Measurements from ENCODE around the gene RFWD3.

Gene RFWD3

DNA sequence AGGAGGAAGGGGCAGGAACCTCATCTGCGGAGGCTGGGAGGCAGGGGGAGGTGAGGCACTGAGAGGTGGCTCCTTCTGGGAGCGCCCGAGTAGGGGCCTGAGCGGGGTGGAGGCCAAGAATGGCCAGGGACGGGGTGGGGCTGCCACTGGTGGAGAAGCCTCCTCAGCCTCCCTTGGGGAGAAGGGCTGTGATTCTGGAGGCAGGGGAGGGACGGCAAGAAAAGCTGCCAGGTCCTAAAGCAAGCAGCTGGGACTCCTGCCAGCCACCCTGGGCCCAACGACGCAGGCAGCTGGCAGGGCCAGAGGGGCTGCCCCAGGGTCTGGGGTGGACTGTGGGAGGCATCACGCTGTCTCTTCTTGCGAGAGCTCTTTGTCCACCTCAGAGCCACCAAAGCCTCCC is 46.6 kb upstream of the RFWD3 start:
- no peaks in the 10 kb centered on the region for H3K36me3 ChIP-seq (replicated peaks; ENCODE audit: insufficient read depth, low read length)
- no peak overlapping the region for H3K9ac ChIP-seq (ENCODE audit: low read length)
- no peaks in the 10 kb centered on the region for H3K9me2 ChIP-seq (replicated peaks; ENCODE audit: insufficient read depth, low read length)
- H3K4me1 ChIP-seq (ENCODE audit: low read length): no peaks in the 10 kb centered on the region
- H3K4me2 ChIP-seq (ENCODE audit: low read depth, low read length): no peak overlapping the region
- H3K27ac ChIP-seq (ENCODE audit: low read length): no peak overlapping the region
- no peak for DNase-seq
- TF ChIP-seq EZH2phosphoT487 (IDR thresholded peaks at IDR 0.05; ENCODE audit: low read length): no peak
- TF ChIP-seq, protein P1, sequence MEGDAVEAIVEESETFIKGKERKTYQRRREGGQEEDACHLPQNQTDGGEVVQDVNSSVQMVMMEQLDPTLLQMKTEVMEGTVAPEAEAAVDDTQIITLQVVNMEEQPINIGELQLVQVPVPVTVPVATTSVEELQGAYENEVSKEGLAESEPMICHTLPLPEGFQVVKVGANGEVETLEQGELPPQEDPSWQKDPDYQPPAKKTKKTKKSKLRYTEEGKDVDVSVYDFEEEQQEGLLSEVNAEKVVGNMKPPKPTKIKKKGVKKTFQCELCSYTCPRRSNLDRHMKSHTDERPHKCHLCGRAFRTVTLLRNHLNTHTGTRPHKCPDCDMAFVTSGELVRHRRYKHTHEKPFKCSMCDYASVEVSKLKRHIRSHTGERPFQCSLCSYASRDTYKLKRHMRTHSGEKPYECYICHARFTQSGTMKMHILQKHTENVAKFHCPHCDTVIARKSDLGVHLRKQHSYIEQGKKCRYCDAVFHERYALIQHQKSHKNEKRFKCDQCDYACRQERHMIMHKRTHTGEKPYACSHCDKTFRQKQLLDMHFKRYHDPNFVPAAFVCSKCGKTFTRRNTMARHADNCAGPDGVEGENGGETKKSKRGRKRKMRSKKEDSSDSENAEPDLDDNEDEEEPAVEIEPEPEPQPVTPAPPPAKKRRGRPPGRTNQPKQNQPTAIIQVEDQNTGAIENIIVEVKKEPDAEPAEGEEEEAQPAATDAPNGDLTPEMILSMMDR (IDR thresholded peaks at IDR 0.05; ENCODE audit: low read length): no peak
- no peak for TF ChIP-seq EZH2 (optimal IDR thresholded peaks at IDR 0.05; ENCODE audit: low read depth, low read length)
- H2AFZ ChIP-seq (ENCODE audit: low read length): no peak overlapping the region
- no peaks in the 10 kb centered on the region for H4K20me1 ChIP-seq (ENCODE audit: insufficient read depth, low read length)
- no peaks in the 10 kb centered on the region for H3K79me2 ChIP-seq (ENCODE audit: low read length)
- no peaks in the 10 kb centered on the region for H3K9me3 ChIP-seq (replicated peaks; ENCODE audit: insufficient read depth, low read length)
- no peak overlapping the region for H3K4me3 ChIP-seq (ENCODE audit: low read length)
- no peaks in the 10 kb centered on the region for H3F3A ChIP-seq (ENCODE audit: insufficient read depth, low read length)
- H3K27me3 ChIP-seq (replicated peaks; ENCODE audit: insufficient read depth, low read length): no peaks in the 10 kb centered on the region

DNA sequence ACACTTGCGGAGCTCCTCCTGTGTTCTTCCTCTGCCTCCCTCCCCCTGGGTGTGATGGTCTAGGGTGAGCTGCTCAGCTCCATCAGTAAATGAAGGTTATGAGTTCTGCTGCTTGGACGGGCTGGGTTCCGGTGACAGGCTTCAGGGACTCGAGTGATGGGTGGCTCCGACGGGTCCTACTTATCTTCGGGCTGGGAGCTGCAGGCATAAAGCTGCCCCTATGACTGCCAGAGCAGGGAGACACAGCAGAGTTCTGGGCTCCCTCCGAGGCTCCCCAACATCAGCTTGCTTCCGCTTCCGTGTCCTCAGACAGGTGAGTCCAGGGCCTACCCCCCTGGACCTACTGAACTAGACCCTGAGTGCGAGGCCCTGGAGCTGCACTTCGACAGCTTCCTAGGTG is 45.3 kb upstream of the RFWD3 start:
- Histone ChIP-seq H3K4me3 (ENCODE audit: low read length) (no peak overlapping the region), H3K9ac (ENCODE audit: low read length) (no peak overlapping the region), H2AFZ (ENCODE audit: low read length) (no peak overlapping the region), H3K36me3 (replicated peaks; ENCODE audit: insufficient read depth, low read length) (no peaks in the 10 kb centered on the region), H3K9me3 (replicated peaks; ENCODE audit: insufficient read depth, low read length) (no peaks in the 10 kb centered on the region), H3K27me3 (replicated peaks; ENCODE audit: insufficient read depth, low read length) (no peaks in the 10 kb centered on the region), H3K79me2 (ENCODE audit: low read length) (no peaks in the 10 kb centered on the region), H3K4me1 (ENCODE audit: low read length) (no peaks in the 10 kb centered on the region), H3K27ac (ENCODE audit: low read length) (no peak overlapping the region), H3F3A (ENCODE audit: insufficient read depth, low read length) (no peaks in the 10 kb centered on the region), H3K9me2 (replicated peaks; ENCODE audit: insufficient read depth, low read length) (no peaks in the 10 kb centered on the region), H3K4me2 (ENCODE audit: low read depth, low read length) (no peak overlapping the region), H4K20me1 (ENCODE audit: insufficient read depth, low read length) (no peaks in the 10 kb centered on the region)
- DNase-seq: no peak
- TF ChIP-seq EZH2phosphoT487 (IDR thresholded peaks at IDR 0.05; ENCODE audit: low read length) (no peak), EZH2 (optimal IDR thresholded peaks at IDR 0.05; ENCODE audit: low read depth, low read length) (no peak)
- TF ChIP-seq, protein P1 (IDR thresholded peaks at IDR 0.05; ENCODE audit: low read length): no peak

DNA sequence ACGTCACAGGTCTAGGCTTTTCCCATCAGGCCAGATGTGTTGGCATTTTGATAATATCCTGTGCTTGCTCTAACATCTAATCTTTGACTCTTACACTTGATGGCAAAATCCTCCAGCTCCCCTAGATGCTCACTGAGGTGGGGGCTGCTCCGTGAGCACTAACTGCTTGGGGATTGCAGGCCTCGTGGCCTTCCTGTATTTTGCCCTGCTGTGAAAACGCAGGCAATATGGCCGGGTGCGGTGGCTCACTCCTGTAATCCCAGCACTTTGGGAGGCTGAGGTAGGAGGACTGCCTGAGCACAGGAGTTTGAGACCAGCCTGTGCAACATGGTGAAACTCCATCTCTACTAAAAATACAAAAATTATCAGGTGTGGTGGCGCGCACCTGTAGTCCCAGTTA is 43.7 kb upstream of the RFWD3 start:
- H3K9ac ChIP-seq (ENCODE audit: low read length): no peak overlapping the region

More for the DNA sequence above, 43.7 kb upstream of the RFWD3 start:
- no peaks in the 10 kb centered on the region for H3K9me3 ChIP-seq (replicated peaks; ENCODE audit: insufficient read depth, low read length)
- no peaks in the 10 kb centered on the region for H3K27me3 ChIP-seq (replicated peaks; ENCODE audit: insufficient read depth, low read length)
- no peak overlapping the region for H3K4me2 ChIP-seq (ENCODE audit: low read depth, low read length)
- no peak overlapping the region for H2AFZ ChIP-seq (ENCODE audit: low read length)
- no peaks in the 10 kb centered on the region for H4K20me1 ChIP-seq (ENCODE audit: insufficient read depth, low read length)
- DNase-seq: no peak
- H3K4me3 ChIP-seq (ENCODE audit: low read length): no peak overlapping the region
- no peaks in the 10 kb centered on the region for H3F3A ChIP-seq (ENCODE audit: insufficient read depth, low read length)
- no peaks in the 10 kb centered on the region for H3K79me2 ChIP-seq (ENCODE audit: low read length)
- no peaks in the 10 kb centered on the region for H3K36me3 ChIP-seq (replicated peaks; ENCODE audit: insufficient read depth, low read length)
- no peaks in the 10 kb centered on the region for H3K4me1 ChIP-seq (ENCODE audit: low read length)
- H3K9me2 ChIP-seq (replicated peaks; ENCODE audit: insufficient read depth, low read length): no peaks in the 10 kb centered on the region
- no peak overlapping the region for H3K27ac ChIP-seq (ENCODE audit: low read length)
- TF ChIP-seq EZH2phosphoT487 (IDR thresholded peaks at IDR 0.05; ENCODE audit: low read length) (no peak), EZH2 (optimal IDR thresholded peaks at IDR 0.05; ENCODE audit: low read depth, low read length) (no peak)
- TF ChIP-seq, protein P1 (IDR thresholded peaks at IDR 0.05; ENCODE audit: low read length): no peak
